ENCODE measurements around the gene PMVK.

DNA sequence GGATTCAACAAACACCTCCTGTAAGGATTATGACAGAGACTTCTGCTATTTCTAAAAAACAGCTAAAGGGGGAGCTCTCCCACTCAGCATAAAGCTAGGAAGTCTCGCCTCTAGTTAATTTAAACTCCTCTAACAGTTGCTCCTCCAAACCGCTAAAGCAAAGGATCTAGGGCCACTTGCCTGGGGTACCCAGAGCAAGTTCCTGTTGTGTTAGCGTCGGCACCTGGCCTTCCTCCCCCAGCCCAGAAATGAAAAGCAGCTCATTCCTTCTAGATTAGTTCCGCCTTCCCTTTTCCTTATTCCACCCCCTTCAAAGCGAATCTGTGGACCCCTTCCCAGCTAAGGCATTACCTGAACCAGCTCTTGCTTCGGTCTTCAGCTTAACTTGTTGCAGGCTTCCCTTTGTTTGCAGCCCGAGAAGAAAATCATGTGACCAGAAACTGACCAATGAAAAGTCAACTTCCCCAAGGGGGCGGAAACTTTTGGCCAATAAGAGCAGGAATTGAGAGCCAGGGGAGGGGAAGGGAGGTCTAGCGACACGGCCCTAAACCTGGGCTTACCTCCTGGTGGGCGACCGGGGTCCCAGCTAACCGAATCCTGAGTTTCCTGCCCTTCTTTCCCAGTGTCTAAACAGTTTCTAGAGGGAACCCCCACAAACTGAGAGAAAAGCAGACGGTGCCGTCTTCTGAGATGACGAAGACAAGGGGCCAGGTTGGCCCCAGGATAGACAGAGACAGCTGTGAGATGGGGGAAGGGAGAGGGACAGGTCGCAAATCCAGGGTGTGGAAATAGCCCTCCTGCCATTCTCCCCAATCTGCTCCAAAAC, 19.4 kb upstream of the PMVK start, which contains the start of gene PBXIP1:
- TF ChIP-seq POLR2A (IDR thresholded peaks at IDR 0.05; ENCODE audit: low read depth, low read length): peak; percentile 68
- peak; percentile 9 to 40 (median 22); a peak in 4 of 6 replicates for TF ChIP-seq CTCF (IDR thresholded peaks at IDR 0.05 in 2 of 3, conservative IDR thresholded peaks at IDR 0.05 in 1 of 3; ENCODE audit: control insufficient read depth in 2 of 3, extremely low read depth in 1 of 3, insufficient read depth in 1 of 3, low read depth in 3 of 3, low read length in 3 of 3)
- no peak for TF ChIP-seq ZNF274 (IDR thresholded peaks at IDR 0.05; ENCODE audit: insufficient read depth, insufficient read length)
- no peak for TF ChIP-seq ZNF217 (IDR thresholded peaks at IDR 0.05)
- TF ChIP-seq EZH2 (IDR thresholded peaks at IDR 0.05; ENCODE audit: borderline replicate concordance, control insufficient read depth, low read depth, low read length): no peak
- TF ChIP-seq NBN (IDR thresholded peaks at IDR 0.05): no peak
- TF ChIP-seq EP300 (IDR thresholded peaks at IDR 0.05; ENCODE audit: borderline replicate concordance in 1 of 2, control insufficient read depth in 1 of 2, low read depth in 2 of 2, low read length in 2 of 2): no peak
